ENCODE measurements around the gene P3H1. TPM values are rescaled to one million over a fixed set of nuclear protein-coding genes. Genes with fewer than 3 reads are reported as not detected.
A peak's percentile ranks its signal among the peaks of the same experiment; 100 is the strongest.

The P3H1 gene
- total RNA-seq, 1 experiment from 2014 or later, result 22.8 TPM

DNA sequence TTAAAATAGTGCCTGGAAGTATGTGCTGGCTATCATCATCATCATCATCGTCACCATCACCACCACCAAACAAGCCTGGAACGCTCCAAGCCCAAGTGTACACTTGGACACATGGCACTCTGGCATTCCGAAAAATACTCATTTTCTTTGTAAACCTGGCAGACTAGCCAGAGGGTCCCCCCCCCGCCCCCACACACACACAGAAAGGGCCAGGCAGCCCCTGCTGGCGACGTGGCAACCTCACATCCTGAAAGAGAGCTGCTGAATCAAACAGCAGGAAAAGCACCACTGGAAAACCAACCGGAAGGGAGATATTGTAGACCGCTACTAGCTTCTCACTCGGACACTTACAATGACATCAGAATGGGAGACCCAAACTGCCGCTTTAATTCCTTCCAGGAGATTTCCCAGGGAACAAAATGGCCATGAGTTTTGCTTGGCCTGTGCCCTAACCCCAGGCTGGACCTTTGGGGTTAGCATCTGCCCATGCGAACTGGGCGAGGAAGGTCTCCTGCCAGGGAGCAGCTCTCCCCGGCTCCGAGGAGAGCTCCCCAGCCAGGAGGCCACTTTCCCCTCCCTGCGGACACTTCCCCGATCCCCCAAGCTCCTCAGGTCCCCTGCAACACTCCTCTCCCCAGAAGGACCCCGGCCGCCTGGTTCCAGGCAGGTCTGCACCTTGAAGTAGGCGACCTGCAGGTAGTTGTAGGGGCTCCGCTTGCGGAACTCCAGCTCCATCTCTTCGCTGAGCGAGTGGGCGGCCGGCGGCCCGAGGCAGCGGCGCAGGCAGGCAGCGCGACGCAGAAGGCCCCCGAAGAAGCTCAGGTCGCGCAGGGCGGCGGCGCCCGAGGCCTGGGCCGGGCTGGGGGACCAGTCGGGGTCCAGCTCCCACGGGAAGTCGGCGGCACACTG lies 742 bp downstream of the P3H1 start:
- DNase-seq, result peak in 1 of 2 experiments; percentile 23
- CTCF ChIA-PET, result interaction anchor here (0.6 to 2.0 kb wide), 8 partner anchors 10 to 1289 kb away, joined by 3 to 12 read pairs (median 8); partner anchors contain the start of gene ZNF691
- POLR2A ChIA-PET (ENCODE audit: unreplicated experiment), result interaction anchor here (0.6 to 1.6 kb wide), 6 partner anchors 57 to 825 kb away, joined by 3 to 5 read pairs (median 4); partner anchors contain the start of gene YBX1
- Histone ChIP-seq H3F3A (ENCODE audit: insufficient read depth, low read depth) (no peaks in the 10 kb centered on the region), H3K27me3 (ENCODE audit: insufficient read depth, low read depth) (no peaks in the 10 kb centered on the region), H3K4me2 (peak overlapping the region; percentile 98), H3K4me1 (replicated peaks; ENCODE audit: insufficient read depth) (peaks cover 24% of the 10 kb centered on the region), H3K79me2 (ENCODE audit: low read depth) (peaks cover 30% of the 10 kb centered on the region), H4K20me1 (ENCODE audit: insufficient read depth) (no peaks in the 10 kb centered on the region), H3K36me3 (ENCODE audit: low read depth) (no peaks in the 10 kb centered on the region), H3K9me2 (ENCODE audit: insufficient read depth) (no peaks in the 10 kb centered on the region), H2AFZ (peak overlapping the region; percentile 97), H3K9me3 (ENCODE audit: insufficient read depth, low read depth) (no peaks in the 10 kb centered on the region), H3K4me3 (peak overlapping the region; percentile 86), H3K27ac (no peak overlapping the region)
- TF ChIP-seq, protein P1, sequence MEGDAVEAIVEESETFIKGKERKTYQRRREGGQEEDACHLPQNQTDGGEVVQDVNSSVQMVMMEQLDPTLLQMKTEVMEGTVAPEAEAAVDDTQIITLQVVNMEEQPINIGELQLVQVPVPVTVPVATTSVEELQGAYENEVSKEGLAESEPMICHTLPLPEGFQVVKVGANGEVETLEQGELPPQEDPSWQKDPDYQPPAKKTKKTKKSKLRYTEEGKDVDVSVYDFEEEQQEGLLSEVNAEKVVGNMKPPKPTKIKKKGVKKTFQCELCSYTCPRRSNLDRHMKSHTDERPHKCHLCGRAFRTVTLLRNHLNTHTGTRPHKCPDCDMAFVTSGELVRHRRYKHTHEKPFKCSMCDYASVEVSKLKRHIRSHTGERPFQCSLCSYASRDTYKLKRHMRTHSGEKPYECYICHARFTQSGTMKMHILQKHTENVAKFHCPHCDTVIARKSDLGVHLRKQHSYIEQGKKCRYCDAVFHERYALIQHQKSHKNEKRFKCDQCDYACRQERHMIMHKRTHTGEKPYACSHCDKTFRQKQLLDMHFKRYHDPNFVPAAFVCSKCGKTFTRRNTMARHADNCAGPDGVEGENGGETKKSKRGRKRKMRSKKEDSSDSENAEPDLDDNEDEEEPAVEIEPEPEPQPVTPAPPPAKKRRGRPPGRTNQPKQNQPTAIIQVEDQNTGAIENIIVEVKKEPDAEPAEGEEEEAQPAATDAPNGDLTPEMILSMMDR (conservative IDR thresholded peaks at IDR 0.05), result peak; percentile 60
- no peak for TF ChIP-seq EZH2 (IDR thresholded peaks at IDR 0.05; ENCODE audit: low read depth)
- intact Hi-C loops (cut with micrococcal nuclease; ENCODE audit: unreplicated experiment), result loop anchor here (2.0 to 10.0 kb wide), 5 partner anchors 51 to 1331 kb away; partner anchors contain the start of genes ERMAP, GUCA2A and SVBP
- TSS peak; percentile 70 for BruUV-seq (replicated peaks)

DNA sequence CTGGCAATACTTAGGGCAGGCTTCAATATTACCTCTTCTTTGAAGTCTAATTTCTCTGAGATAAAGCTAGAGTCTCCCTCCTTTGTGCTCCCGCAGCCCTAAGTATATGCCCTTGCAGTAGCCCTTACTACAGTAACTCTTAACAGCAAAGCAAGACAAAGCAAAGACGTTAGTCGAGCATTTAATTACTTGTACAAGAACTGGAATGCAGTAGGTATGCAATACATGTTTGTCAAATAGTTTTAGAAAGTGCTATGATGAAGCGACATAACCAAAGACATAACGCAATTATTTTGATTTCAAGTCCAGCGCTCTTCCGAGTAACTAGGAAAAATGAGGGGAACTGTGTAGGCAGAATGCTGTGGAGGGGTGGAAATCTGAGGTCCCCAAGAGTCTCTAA lies 1.6 kb downstream of the P3H1 start:
- no peaks in the 10 kb centered on the region for H3K27me3 ChIP-seq (ENCODE audit: insufficient read depth, low read depth)
- H2AFZ ChIP-seq, result no peak overlapping the region
- no peaks in the 10 kb centered on the region for H3K9me3 ChIP-seq (ENCODE audit: insufficient read depth, low read depth)
- no TSS peak for BruUV-seq (replicated peaks)
- no peak for TF ChIP-seq EZH2 (IDR thresholded peaks at IDR 0.05; ENCODE audit: low read depth)
- TF ChIP-seq, protein P1 (conservative IDR thresholded peaks at IDR 0.05), result no peak
- no peaks in the 10 kb centered on the region for H3F3A ChIP-seq (ENCODE audit: insufficient read depth, low read depth)
- H3K4me1 ChIP-seq (replicated peaks; ENCODE audit: insufficient read depth), result peaks cover 24% of the 10 kb centered on the region
- intact Hi-C loops (cut with micrococcal nuclease; ENCODE audit: unreplicated experiment), result loop anchor here (10.0 kb wide), 1 partner anchor 1330 kb away; no protein-coding TSS in a partner anchor
- no peaks in the 10 kb centered on the region for H4K20me1 ChIP-seq (ENCODE audit: insufficient read depth)
- POLR2A ChIA-PET (ENCODE audit: unreplicated experiment), result no interaction called here
- H3K36me3 ChIP-seq (ENCODE audit: low read depth), result no peaks in the 10 kb centered on the region
- DNase-seq, result no peak
- CTCF ChIA-PET, result interaction anchor here (0.9 kb wide), 1 partner anchor 81 kb away, joined by 12 read pairs; the partner anchor contains the start of gene ZNF691
- no peaks in the 10 kb centered on the region for H3K9me2 ChIP-seq (ENCODE audit: insufficient read depth)
- H3K27ac ChIP-seq, result no peak overlapping the region
- peak overlapping the region; percentile 98 for H3K4me2 ChIP-seq
- peak overlapping the region; percentile 86; the same call in 1 of the 2 replicates for H3K4me3 ChIP-seq
- H3K79me2 ChIP-seq (ENCODE audit: low read depth), result peaks cover 27% of the 10 kb centered on the region

DNA sequence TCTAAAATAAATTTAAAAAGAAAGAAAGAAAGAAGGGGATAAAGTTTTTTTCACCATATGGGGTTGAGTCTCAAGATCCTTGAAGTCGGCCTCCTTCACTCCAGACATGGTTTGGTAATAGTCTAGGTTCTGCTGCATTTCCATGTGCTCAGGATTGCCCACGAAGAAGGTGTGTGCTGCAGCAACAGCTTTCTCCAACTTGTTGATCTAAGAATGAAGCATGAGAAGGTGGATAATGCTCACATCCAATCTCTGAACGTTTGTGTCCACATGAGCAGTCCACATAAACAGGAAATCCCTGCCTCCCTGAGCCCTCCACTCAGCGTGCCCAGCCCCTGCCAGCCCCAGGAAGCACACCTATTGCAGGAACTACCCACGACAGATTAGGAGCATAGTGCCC lies 4.6 kb downstream of the P3H1 start:
- Histone ChIP-seq H3K9me2 (ENCODE audit: insufficient read depth) (no peaks in the 10 kb centered on the region), H3K27me3 (ENCODE audit: insufficient read depth, low read depth) (no peaks in the 10 kb centered on the region), H3F3A (ENCODE audit: insufficient read depth, low read depth) (no peaks in the 10 kb centered on the region; the same call in 1 of the 2 replicates), H3K79me2 (ENCODE audit: low read depth) (peaks cover 10% of the 10 kb centered on the region; the same call in 1 of the 2 replicates), H3K9me3 (ENCODE audit: insufficient read depth, low read depth) (no peaks in the 10 kb centered on the region), H3K27ac (no peak overlapping the region), H3K4me2 (no peak overlapping the region), H4K20me1 (ENCODE audit: insufficient read depth) (no peaks in the 10 kb centered on the region), H2AFZ (no peak overlapping the region), H3K36me3 (ENCODE audit: low read depth) (no peaks in the 10 kb centered on the region), H3K4me3 (no peak overlapping the region), H3K4me1 (replicated peaks; ENCODE audit: insufficient read depth) (peaks cover 10% of the 10 kb centered on the region; the same call in 1 of the 2 replicates)
- intact Hi-C loops (cut with micrococcal nuclease; ENCODE audit: unreplicated experiment), result loop anchor here (10.0 kb wide), 1 partner anchor 1327 kb away; no protein-coding TSS in a partner anchor
- BruUV-seq (replicated peaks), result no TSS peak
- TF ChIP-seq, protein P1 (conservative IDR thresholded peaks at IDR 0.05), result no peak
- POLR2A ChIA-PET (ENCODE audit: unreplicated experiment), result interaction anchor here (0.7 kb wide), 1 partner anchor 112 kb away, joined by 7 read pairs; no protein-coding TSS in a partner anchor
- CTCF ChIA-PET, result interaction anchor here (1.1 kb wide), 1 partner anchor 305 kb away, joined by 4 read pairs; no protein-coding TSS in a partner anchor
- no peak for DNase-seq
